ENCODE data around the gene SLC46A2. TPM values are rescaled to one million over a fixed set of nuclear protein-coding genes. Genes with fewer than 3 reads are reported as not detected.

The SLC46A2 gene
- total and polyA plus RNA-seq, 2 of the 13 experiments (the other 11 are each of a cell fraction or from before 2014, with no cell fraction given), result not detected

GRCh38 chr9:112860451-112860850, 30.2 kb downstream of the SLC46A2 start:
- no peak overlapping the region for H2AFZ ChIP-seq (ENCODE audit: low read length)
- FAIRE-seq (no peak), ATAC-seq (no peak), DNase-seq (ENCODE audit: low spot score) (no peak)
- no peak overlapping the region for H3K4me3 ChIP-seq (replicated peaks in 1 of 3; ENCODE audit: insufficient read depth in 1 of 3, low read depth in 2 of 3, low read length in 3 of 3)
- peaks cover 0 to 1% of the 10 kb centered on the region in 2 experiments; a peak in 2 of 5 replicates for H3K36me3 ChIP-seq (replicated peaks in 1 of 2; ENCODE audit: control insufficient read depth in 1 of 2, insufficient read depth in 2 of 2, low read length in 2 of 2)
- no peaks in the 10 kb centered on the region for H4K20me1 ChIP-seq (ENCODE audit: insufficient read depth, low read length)
- H3K27me3 ChIP-seq (ENCODE audit: control insufficient read depth in 1 of 2, insufficient read depth in 2 of 2, low read length in 2 of 2), result no peaks in the 10 kb centered on the region
- no peaks in the 10 kb centered on the region for H3K9me3 ChIP-seq (ENCODE audit: low read length)
- in situ Hi-C loops (cut with HindIII; ENCODE audit: extremely low pct_ligation_motif_present, low pct_unique_long_range_greater_than_20kb) (no loop called here), intact Hi-C loops (cut with micrococcal nuclease; ENCODE audit: unreplicated experiment) (no loop called here)
- no peaks in the 10 kb centered on the region for H3K79me2 ChIP-seq (ENCODE audit: insufficient read depth, low read length)
- POLR2A ChIA-PET, result no interaction called here
- TF ChIP-seq RBFOX2 (IDR thresholded peaks at IDR 0.05; ENCODE audit: low read depth, low read length) (no peak), SAP130 (CRISPR knock-in tag; IDR thresholded peaks at IDR 0.05; ENCODE audit: low read depth) (no peak), PAXIP1 (CRISPR knock-in tag; conservative IDR thresholded peaks at IDR 0.05) (no peak), KMT2A (CRISPR knock-in tag; IDR thresholded peaks at IDR 0.05) (no peak), ZNF562 (CRISPR knock-in tag; IDR thresholded peaks at IDR 0.05; ENCODE audit: borderline replicate concordance) (no peak), WIZ (CRISPR knock-in tag; IDR thresholded peaks at IDR 0.05) (no peak), ZFAT (CRISPR knock-in tag; conservative IDR thresholded peaks at IDR 0.05) (no peak)
- no peak overlapping the region for H3K9ac ChIP-seq (ENCODE audit: insufficient read depth, low read depth, low read length)
- no peak overlapping the region for H3K27ac ChIP-seq (ENCODE audit: extremely low read length, insufficient read depth, low read length)
- CTCF ChIA-PET (ENCODE audit: low intra/inter-chr PET ratio, low total read pairs), result no interaction called here
- BruUV-seq (replicated peaks), result no TSS peak
- 100% methylated on average over 1 of the region's 1 CpG for WGBS (ENCODE audit: low lambda C conversion rate)
- H3K4me1 ChIP-seq (ENCODE audit: insufficient read depth, low read length), result peaks cover 8% of the 10 kb centered on the region
- H3K4me2 ChIP-seq (ENCODE audit: low read depth, low read length), result no peak overlapping the region
